ENCODE results near the gene NTM. TPM values are rescaled to one million over a fixed set of nuclear protein-coding genes. Genes with fewer than 3 reads are reported as not detected.

The NTM gene
- total and polyA plus RNA-seq, 2 of the 8 experiments (the other 6 are each of a cell fraction or from before 2014, with no cell fraction given): 13.4 to 20.0 TPM

- H3K23ac ChIP-seq (ENCODE audit: insufficient read length): no peak overlapping the region
- no peaks in the 10 kb centered on the region for H3K23me2 ChIP-seq (ENCODE audit: low read depth, low read length)
- H2BK12ac ChIP-seq (ENCODE audit: low read depth, low read length): no peak overlapping the region
- no peak overlapping the region for H4K5ac ChIP-seq (ENCODE audit: insufficient read length, low read depth, low read length)
- CTCF ChIA-PET (ENCODE audit: partially characterized antibody): interaction anchor here (0.7 to 31.3 kb wide), 9 partner anchors 6 to 859 kb away, joined by 3 to 1023 read pairs (median 4); no protein-coding TSS in a partner anchor
- H3K36me3 ChIP-seq (ENCODE audit: control insufficient read depth in 2 of 4, insufficient read depth in 4 of 4, low read length in 3 of 4): no peaks in the 10 kb centered on the region; a peak in 1 of 8 replicates
- WGBS, 2 experiments (ENCODE audit: extremely low coverage in 1 of 2, insufficient coverage in 1 of 2, insufficient read length in 1 of 2, insufficient replicate concordance in 2 of 2, low coverage in 1 of 2, low lambda C conversion rate in 2 of 2, missing lambda C conversion rate in 1 of 2): 91% methylated on average over 11 of the region's 11 CpGs; no CpG with 5 or more reads in 1 of the 2 experiments
- no peak overlapping the region for H2BK20ac ChIP-seq (ENCODE audit: low read length)
- no peak overlapping the region for H2BK120ac ChIP-seq (replicated peaks; ENCODE audit: low read depth, low read length)
- H3K4me2 ChIP-seq (ENCODE audit: insufficient read depth in 1 of 2, low read depth in 2 of 2, low read length in 2 of 2): no peak overlapping the region
- H3K4ac ChIP-seq (replicated peaks; ENCODE audit: insufficient read length, low read depth, low read length): no peak overlapping the region
- H3K4me1 ChIP-seq (replicated peaks in 1 of 4; ENCODE audit: control insufficient read depth in 3 of 4, insufficient read depth in 4 of 4, low read length in 3 of 4): peaks cover 6 to 20% (median 13%) of the 10 kb centered on the region in 4 experiments
- no peak for TF ChIP-seq ZNF274 (IDR thresholded peaks at IDR 0.05; ENCODE audit: borderline replicate concordance, extremely low read depth, low read length)
- TF ChIP-seq ASH2L (IDR thresholded peaks at IDR 0.05; ENCODE audit: low read length): no peak
- no peak for TF ChIP-seq TEAD4 (IDR thresholded peaks at IDR 0.05; ENCODE audit: low read depth, low read length)
- no peak for TF ChIP-seq YY1 (IDR thresholded peaks at IDR 0.05; ENCODE audit: low read depth, low read length)
- TF ChIP-seq POLR2A (IDR thresholded peaks at IDR 0.05; ENCODE audit: control extremely low read depth in 1 of 2, low read depth in 2 of 2, low read length in 2 of 2): no peak
- no peak for TF ChIP-seq TCF12 (IDR thresholded peaks at IDR 0.05; ENCODE audit: low read depth, low read length)
- no peak for TF ChIP-seq NRF1 (IDR thresholded peaks at IDR 0.05; ENCODE audit: low read depth, low read length)
- TF ChIP-seq NANOG (IDR thresholded peaks at IDR 0.05; ENCODE audit: insufficient read depth, low read depth, low read length, poor library complexity, severe bottlenecking): no peak
- no peak for TF ChIP-seq SP1 (IDR thresholded peaks at IDR 0.05; ENCODE audit: low read depth, low read length)
- no peak for TF ChIP-seq MAFK (IDR thresholded peaks at IDR 0.05; ENCODE audit: low read depth, low read length)
- TF ChIP-seq CREB1 (IDR thresholded peaks at IDR 0.05): no peak
- no peak for TF ChIP-seq CTBP2 (IDR thresholded peaks at IDR 0.05; ENCODE audit: borderline replicate concordance, insufficient read depth, insufficient read length, low read length)
- H3K14ac ChIP-seq (ENCODE audit: insufficient read length): no peak overlapping the region
- no peak overlapping the region for H2BK15ac ChIP-seq (ENCODE audit: low read length)
- no peak overlapping the region for H2AFZ ChIP-seq (ENCODE audit: low read length)
- no peak overlapping the region for H3K18ac ChIP-seq (ENCODE audit: extremely low read depth, low read length)
- no peak overlapping the region for H3K4me3 ChIP-seq (ENCODE audit: extremely low read depth in 1 of 4, insufficient read depth in 2 of 4, low read depth in 3 of 4, low read length in 4 of 4)
- no peaks in the 10 kb centered on the region for H3K27me3 ChIP-seq (replicated peaks in 1 of 4; ENCODE audit: control insufficient read depth in 3 of 4, extremely low read depth in 1 of 4, insufficient read depth in 3 of 4, low read length in 3 of 4)
- H4K20me1 ChIP-seq (replicated peaks in 1 of 2; ENCODE audit: control insufficient read depth in 1 of 2, insufficient read depth in 2 of 2, low read length in 2 of 2): no peaks in the 10 kb centered on the region
- H2BK5ac ChIP-seq (ENCODE audit: low read depth, low read length): no peak overlapping the region
- no peak overlapping the region for H4K91ac ChIP-seq (replicated peaks; ENCODE audit: insufficient read length, low read length)
- FAIRE-seq (no peak), DNase-seq (ENCODE audit: low read depth in 1 of 2, low spot score in 2 of 2) (no peak)
- H4K8ac ChIP-seq (ENCODE audit: extremely low read depth, insufficient read depth, low read length): no peak overlapping the region
- no peak overlapping the region for H2AK5ac ChIP-seq (ENCODE audit: low read depth, low read length)
- H3K9me3 ChIP-seq (ENCODE audit: insufficient read depth in 2 of 2, low read depth in 1 of 2, low read length in 1 of 2): no peaks in the 10 kb centered on the region
- H3K56ac ChIP-seq (replicated peaks; ENCODE audit: insufficient read length, low read depth, low read length): no peak overlapping the region
- no peak overlapping the region for H3K27ac ChIP-seq (ENCODE audit: low read depth, low read length)
- no peak overlapping the region for H3K9ac ChIP-seq (replicated peaks in 1 of 4; ENCODE audit: extremely low read depth in 1 of 4, low read depth in 3 of 4, low read length in 3 of 4)
- POLR2A ChIA-PET (ENCODE audit: partially characterized antibody): interaction anchor here (0.9 kb wide), 1 partner anchor 600 kb away, joined by 3 read pairs; no protein-coding TSS in a partner anchor
- no peaks in the 10 kb centered on the region for H3K79me2 ChIP-seq (ENCODE audit: control insufficient read depth in 1 of 2, insufficient read depth in 2 of 2, low read length in 2 of 2)
- no peaks in the 10 kb centered on the region for H3K79me1 ChIP-seq (ENCODE audit: low read depth, low read length)
These were observed 294.4 kb downstream of the NTM start for GRCh38 chr11:131664816-131665215.
